HUES48 (cell line): ENCODE data around the gene SLC43A1.

Experiments
- H3K27ac ChIP-seq: one replicate; pipeline ENCODE4 v1.7.0; 2013; ENCODE audit warnings: low read depth, low read length, inconsistent platforms
- H3K27me3 ChIP-seq: 2 replicates; pipeline ENCODE4 v1.6.1; 2013; ENCODE audit warnings: mild to moderate bottlenecking, low read length; ENCODE audit not compliant: control insufficient read depth, insufficient read depth
- H3K36me3 ChIP-seq: 2 replicates; pipeline ENCODE4 v1.6.1; 2013; ENCODE audit warnings: low read length; ENCODE audit not compliant: control insufficient read depth, insufficient read depth
- H3K4me1 ChIP-seq: 2 replicates; pipeline ENCODE4 v1.6.1; 2013; ENCODE audit warnings: mild to moderate bottlenecking, low read length; ENCODE audit not compliant: control insufficient read depth, insufficient read depth
- H3K4me3 ChIP-seq: 2 replicates; pipeline ENCODE4 v1.5.1; 2013; ENCODE audit warnings: mild to moderate bottlenecking, low read depth, low read length
- H3K9ac ChIP-seq: 2 replicates; pipeline ENCODE4 v1.6.1; 2013; ENCODE audit warnings: mild to moderate bottlenecking, low read depth, low read length, moderate library complexity
- H3K9me3 ChIP-seq: 2 replicates; pipeline ENCODE4 v1.6.1; 2013; ENCODE audit warnings: low read length; ENCODE audit not compliant: control insufficient read depth, insufficient read depth

Gene SLC43A1

DNA sequence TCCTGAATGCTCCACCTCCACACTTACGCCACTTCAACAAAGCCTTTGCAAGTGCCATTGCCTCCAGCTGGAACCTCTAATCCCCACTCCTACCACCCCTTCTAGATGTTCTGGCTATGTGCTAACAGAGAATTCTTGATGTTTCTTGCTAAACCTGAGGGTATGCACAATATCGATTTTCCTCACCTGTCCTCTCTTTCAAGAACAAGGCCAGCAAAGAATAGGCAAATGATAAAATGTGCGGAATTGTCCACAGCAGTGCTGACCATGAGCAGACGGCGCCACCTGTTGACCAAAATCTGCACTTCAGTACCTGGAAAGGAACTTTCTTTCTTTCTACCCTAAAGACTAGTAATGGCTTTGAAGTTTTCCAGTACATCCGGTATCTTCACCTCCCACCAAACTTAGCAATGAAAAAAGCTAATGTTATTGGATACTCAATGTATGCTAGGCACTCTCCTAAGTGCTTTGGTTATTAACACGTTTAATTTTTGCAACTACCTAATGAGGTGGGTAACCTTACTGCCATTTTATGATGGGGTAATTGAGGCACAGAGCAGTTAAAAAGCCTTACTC, 11.6 kb upstream of the SLC43A1 start:
- Histone ChIP-seq H3K36me3 (peaks cover 18% of the 10 kb centered on the region), H3K27ac (no peak overlapping the region), H3K9me3 (no peaks in the 10 kb centered on the region), H3K27me3 (no peaks in the 10 kb centered on the region), H3K9ac (no peak overlapping the region), H3K4me1 (peaks cover 18% of the 10 kb centered on the region), H3K4me3 (no peak overlapping the region)

- H3K9me3 ChIP-seq = no peaks in the 10 kb centered on the region
- no peaks in the 10 kb centered on the region for H3K27me3 ChIP-seq
- no peak overlapping the region for H3K4me3 ChIP-seq
- H3K36me3 ChIP-seq = peaks cover 4% of the 10 kb centered on the region
- no peak overlapping the region for H3K27ac ChIP-seq
- no peak overlapping the region for H3K9ac ChIP-seq
- H3K4me1 ChIP-seq = peaks cover 8% of the 10 kb centered on the region
Observed at GRCh38 chr11:57523419-57523818, 7.9 kb upstream of the SLC43A1 start.

DNA sequence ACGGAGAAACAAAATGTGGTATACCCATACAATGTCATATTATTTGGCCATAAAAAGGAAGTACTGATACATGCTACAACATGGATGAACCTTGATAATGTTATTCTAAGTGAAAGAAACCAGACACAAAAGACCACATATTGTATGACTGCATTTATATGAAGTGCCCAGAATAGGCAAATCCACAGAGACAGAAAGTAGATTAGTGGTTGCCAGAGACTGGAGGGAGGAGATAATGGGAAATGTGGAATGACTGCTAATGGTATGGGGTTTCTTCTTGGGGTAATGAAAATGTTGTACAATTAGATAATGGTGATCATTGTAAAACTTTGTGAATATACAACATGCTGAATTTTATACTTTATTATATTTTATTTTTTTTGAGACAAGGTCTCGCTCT, 5.6 kb upstream of the SLC43A1 start:
- no peak overlapping the region for H3K9ac ChIP-seq
- H3K9me3 ChIP-seq = no peaks in the 10 kb centered on the region
- H3K4me3 ChIP-seq = no peak overlapping the region
- no peak overlapping the region for H3K27ac ChIP-seq
- H3K4me1 ChIP-seq = no peaks in the 10 kb centered on the region; the same call in 1 of the 2 replicates
- H3K36me3 ChIP-seq = no peaks in the 10 kb centered on the region
- H3K27me3 ChIP-seq = peaks cover 12% of the 10 kb centered on the region

- H3K4me3 ChIP-seq = peak overlapping the region; percentile 74
- no peak overlapping the region for H3K27ac ChIP-seq
- peaks cover 3% of the 10 kb centered on the region; the same call in 1 of the 2 replicates for H3K4me1 ChIP-seq
- no peaks in the 10 kb centered on the region for H3K36me3 ChIP-seq
- peak overlapping the region; percentile 71; the same call in 1 of the 2 replicates for H3K9ac ChIP-seq
- H3K27me3 ChIP-seq = peaks cover 31% of the 10 kb centered on the region
- no peaks in the 10 kb centered on the region for H3K9me3 ChIP-seq
Observed at GRCh38 chr11:57516061-57516443, 550 bp upstream of the SLC43A1 start.

GRCh38 chr11:57514538-57515331, 767 bp downstream of the SLC43A1 start:
- H3K36me3 ChIP-seq = no peaks in the 10 kb centered on the region
- peak overlapping the region; percentile 71 for H3K9ac ChIP-seq
- H3K27ac ChIP-seq = peak overlapping the region; percentile 33

GRCh38 chr11:57513911-57514537, 1.5 kb downstream of the SLC43A1 start:
- Histone ChIP-seq H3K27ac (no peak overlapping the region), H3K36me3 (no peaks in the 10 kb centered on the region), H3K9me3 (no peaks in the 10 kb centered on the region), H3K27me3 (peaks cover 31% of the 10 kb centered on the region), H3K9ac (peak overlapping the region; percentile 71), H3K4me1 (peaks cover 3% of the 10 kb centered on the region; the same call in 1 of the 2 replicates), H3K4me3 (peak overlapping the region; percentile 74)

More at GRCh38 chr11:57514538-57515331, 767 bp downstream of the SLC43A1 start:
- Histone ChIP-seq H3K27me3 (peaks cover 31% of the 10 kb centered on the region), H3K4me3 (peak overlapping the region; percentile 74), H3K9me3 (no peaks in the 10 kb centered on the region), H3K4me1 (peaks cover 3% of the 10 kb centered on the region; the same call in 1 of the 2 replicates)

GRCh38 chr11:57513452-57513795, 2.1 kb downstream of the SLC43A1 start:
- Histone ChIP-seq H3K27ac (no peak overlapping the region), H3K27me3 (peaks cover 31% of the 10 kb centered on the region), H3K4me1 (peaks cover 3% of the 10 kb centered on the region; the same call in 1 of the 2 replicates), H3K36me3 (0 out of 2 replicates have a peak, but pooled peaks cover under 1% of the 10 kb centered on the region), H3K4me3 (peak overlapping the region; percentile 74), H3K9me3 (no peaks in the 10 kb centered on the region), H3K9ac (no peak overlapping the region)

DNA sequence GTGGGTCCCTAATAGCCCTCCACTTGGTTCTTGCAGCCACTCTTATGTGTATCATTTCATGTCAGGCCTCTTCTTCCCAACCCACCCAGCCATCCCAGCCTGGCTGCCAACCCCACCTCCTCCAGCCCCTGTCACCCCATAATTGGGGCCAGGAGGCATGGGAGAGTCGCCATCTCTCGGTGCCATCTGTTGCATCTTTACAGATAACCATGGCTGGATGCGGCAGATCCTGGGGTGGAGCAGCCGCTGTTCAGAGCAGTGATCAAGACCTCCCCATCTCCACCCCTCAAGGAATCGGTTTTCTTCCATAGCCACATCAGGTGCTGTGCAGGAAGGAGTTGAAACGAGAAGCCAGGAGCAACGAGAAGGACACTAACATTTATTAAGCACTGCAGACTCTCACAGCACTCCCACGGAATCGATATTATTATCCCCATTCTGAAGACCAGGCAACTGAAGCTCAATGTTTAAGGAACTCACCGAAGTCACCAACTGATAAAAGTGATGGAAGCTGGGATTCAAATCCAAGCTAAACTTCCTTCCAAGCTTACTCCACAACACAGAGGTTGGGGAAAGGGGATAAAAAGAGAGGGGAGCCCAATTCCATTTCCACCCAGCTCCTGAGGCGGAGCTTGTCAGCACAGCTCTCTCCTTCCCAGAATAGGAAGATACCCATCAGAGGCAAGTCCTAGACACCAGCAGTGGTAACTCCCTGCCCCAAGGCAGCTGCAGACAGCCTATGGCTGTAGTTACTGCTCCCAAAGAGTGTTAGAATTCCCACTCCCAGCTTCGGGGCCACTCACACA, 2.7 kb downstream of the SLC43A1 start:
- no peak overlapping the region for H3K9ac ChIP-seq
- no peak overlapping the region for H3K27ac ChIP-seq
- no peaks in the 10 kb centered on the region for H3K9me3 ChIP-seq
- H3K27me3 ChIP-seq = peaks cover 31% of the 10 kb centered on the region
- no peak overlapping the region for H3K4me3 ChIP-seq
- H3K4me1 ChIP-seq = peaks cover 3% of the 10 kb centered on the region; the same call in 1 of the 2 replicates
- 0 out of 2 replicates have a peak, but pooled peaks cover 2% of the 10 kb centered on the region for H3K36me3 ChIP-seq

GRCh38 chr11:57511741-57512430, 3.6 kb downstream of the SLC43A1 start:
- H3K4me1 ChIP-seq = peaks cover 3% of the 10 kb centered on the region; the same call in 1 of the 2 replicates
- no peak overlapping the region for H3K4me3 ChIP-seq
- no peak overlapping the region for H3K9ac ChIP-seq
- H3K9me3 ChIP-seq = no peaks in the 10 kb centered on the region
- H3K27ac ChIP-seq = no peak overlapping the region
- peaks cover 27% of the 10 kb centered on the region for H3K27me3 ChIP-seq
- H3K36me3 ChIP-seq = 0 out of 2 replicates have a peak, but pooled peaks cover 2% of the 10 kb centered on the region
